B cell (primary cell): ENCODE results near the gene CNPPD1. TPM values are rescaled to one million over a fixed set of nuclear protein-coding genes. Genes with fewer than 3 reads are reported as not detected.

Source experiments
- ATAC-seq: fragments of 200-7000 bp; cut with Tn5 transposase; one replicate; pipeline ENCODE4 v1.10.0; 2021; ENCODE audit warnings: low read depth, mild to moderate bottlenecking, moderate number of reproducible peaks, moderate library complexity
- CTCF ChIA-PET: fragments of 350-600 bp; sonication (Branson Sonifier 250); formaldehyde crosslinking; loops from one replicate; lab custom pipeline; 2021; ENCODE audit warnings: antibody characterized with exemption, inconsistent platforms; lab: Charles Lee
- POLR2A ChIA-PET: fragments of 350-600 bp; sonication (Branson Sonifier 250); formaldehyde crosslinking; loops from one replicate; lab custom pipeline; 2021; ENCODE audit warnings: antibody characterized with exemption; lab: Charles Lee
- DNase-seq: peaks from one replicate; pipeline ENCODE4 v3.0.0; 2013
- H2AFZ ChIP-seq: 2 replicates; pipeline ENCODE4 v1.6.1; 2012; ENCODE audit warnings: mild to moderate bottlenecking, low read depth, low read length; ENCODE audit not compliant: insufficient read depth, poor library complexity, severe bottlenecking
- H3K27ac ChIP-seq, 2 donors: 1 replicate in 1 of 2; 2 replicates in 1 of 2; pipeline ENCODE4 v1.5.1; 2012 to 2013; ENCODE audit warnings: low read length in 2 of 2, mild to moderate bottlenecking in 2 of 2, moderate library complexity in 1 of 2
- H3K27me3 ChIP-seq, 4 experiments: fragments of 200-600 bp in 1 of 4; sonication (generic) in 1 of 4; replicated peaks in 1 of 4; 1 replicate in 2 of 4; 2 replicates in 2 of 4; pipeline versions ENCODE4 v1.6.1 to v1.7.0; 2013 to 2016; ENCODE audit warnings: low read length in 3 of 4, mild to moderate bottlenecking in 2 of 4, mixed read lengths in 1 of 4, moderate library complexity in 1 of 4; ENCODE audit not compliant: insufficient read depth in 4 of 4, control insufficient read depth in 3 of 4; ENCODE audit errors: control extremely low read depth in 1 of 4
- H3K36me3 ChIP-seq, 2 experiments: replicated peaks in 1 of 2; 1 replicate in 1 of 2; 2 replicates in 1 of 2; pipeline versions ENCODE4 v1.6.1 to v1.7.1; 2013; ENCODE audit warnings: low read length in 1 of 2; ENCODE audit not compliant: insufficient read depth in 2 of 2, control insufficient read depth in 1 of 2; ENCODE audit errors: control extremely low read depth in 1 of 2, extremely low read depth in 1 of 2
- H3K4me1 ChIP-seq, 2 donors: fragments of 200-600 bp in 1 of 2; sonication (generic) in 1 of 2; 1 replicate in 1 of 2; 2 replicates in 1 of 2; pipeline versions ENCODE4 v1.5.1 to v1.6.1; 2013 to 2017; ENCODE audit warnings: low read length in 2 of 2; ENCODE audit not compliant: control insufficient read depth in 2 of 2, insufficient read depth in 2 of 2
- H3K4me2 ChIP-seq: replicated peaks from 2 replicates; pipeline ENCODE3; 2012; ENCODE audit warnings: mild to moderate bottlenecking, low read depth, low read length; ENCODE audit not compliant: poor library complexity, severe bottlenecking
- H3K4me3 ChIP-seq, 5 experiments: fragments of 200-600 bp in 1 of 5; sonication (generic) in 1 of 5; 1 replicate in 3 of 5; 2 replicates in 2 of 5; pipeline versions ENCODE4 v1.5.1 to v1.7.0; 2011 to 2016; ENCODE audit warnings: low read length in 4 of 5, mild to moderate bottlenecking in 4 of 5, low read depth in 2 of 5, control low read depth in 1 of 5, moderate library complexity in 1 of 5; ENCODE audit not compliant: insufficient read depth in 1 of 5; ENCODE audit errors: control extremely low read depth in 1 of 5, extremely low read depth in 1 of 5
- H3K79me2 ChIP-seq: fragments of 200-600 bp; sonication (generic); one replicate; pipeline ENCODE4 v1.6.0; 2016; ENCODE audit warnings: low read length; ENCODE audit not compliant: control insufficient read depth, insufficient read depth
- H3K9ac ChIP-seq: fragments of 200-600 bp; sonication (generic); 2 replicates; pipeline ENCODE4 v1.6.1; 2017; ENCODE audit warnings: mild to moderate bottlenecking, low read length, moderate library complexity
- H3K9me3 ChIP-seq, 3 donors: one replicate each; pipeline versions ENCODE4 v1.6.1 to v1.7.1; 2013; ENCODE audit warnings: low read length in 2 of 3; ENCODE audit not compliant: control insufficient read depth in 2 of 3, insufficient read depth in 1 of 3; ENCODE audit errors: control extremely low read depth in 1 of 3
- H4K20me1 ChIP-seq: 2 replicates; pipeline ENCODE4 v1.6.0; 2012; ENCODE audit warnings: mild to moderate bottlenecking, low read length; ENCODE audit not compliant: insufficient read depth, control insufficient read depth, poor library complexity, severe bottlenecking
- H3K27ac Mint-ChIP-seq: one replicate; pipeline ENCODE4 v1.8.0; 2021; ENCODE audit warnings: mixed read lengths
- H3K27me3 Mint-ChIP-seq: one replicate; pipeline ENCODE4 v1.8.0; 2021; ENCODE audit warnings: mixed read lengths
- H3K4me1 Mint-ChIP-seq: one replicate; pipeline ENCODE4 v1.8.0; 2021; ENCODE audit warnings: mixed read lengths
- H3K4me3 Mint-ChIP-seq: one replicate; pipeline ENCODE4 v1.8.0; 2021; ENCODE audit warnings: mixed read lengths
- H3K9me3 Mint-ChIP-seq: one replicate; pipeline ENCODE4 v1.8.0; 2022; ENCODE audit warnings: mixed read lengths; ENCODE audit not compliant: insufficient read depth
- EZH2 ChIP-seq: IDR thresholded peaks from 2 replicates; pipeline ENCODE4 v1.6.1; 2012; ENCODE audit warnings: borderline replicate concordance, low read depth, mild to moderate bottlenecking, moderate library complexity, low read length; ENCODE audit not compliant: insufficient read depth, poor library complexity, severe bottlenecking
- WGBS: methylation state at CpG from one replicate; pipeline ENCODE4 v1.1.5; 2013; ENCODE audit warnings: missing lambda C conversion rate; ENCODE audit not compliant: insufficient coverage; 5-methylcytosine and 5-hydroxymethylcytosine counted together
- intact Hi-C: fragments of 100-400 bp; cut with micrococcal nuclease; formaldehyde crosslinking; loops from one replicate; pipeline ENCODE4 v1.10.0; 2022
- polyA plus RNA-seq: library from polyadenylated mRNA; depleted of rRNA; stranded (reverse); fragments of >200 nt; gene quantifications from 2 replicates; pipeline ENCODE4 v1.2.3, GENCODE V29; 2012
- total RNA-seq, 2 donors: library from RNA; stranded (reverse); fragments of 120-200 nt in 1 of 2; gene quantifications; 1 replicate in 1 of 2; 2 replicates in 1 of 2; pipeline versions ENCODE4 v1.2.3 to v1.2.4, GENCODE V29; 2013 to 2022
- TF ChIP-seq, protein P1 (sequence below): fragments of 200-600 bp; IDR thresholded peaks from one replicate; pipeline ENCODE4 v1.8.0; 2022; ENCODE audit warnings: antibody characterized with exemption, mild to moderate bottlenecking

CNPPD1 gene
- total and polyA plus RNA-seq, 2 donors (not counting 1 experiment from before 2014, with no cell fraction given), result 150 to 159 TPM

GRCh38 chr2:219219784-219220532 lies 43.2 kb upstream of the CNPPD1 start:
- 94% methylated on average over 15 of the region's 18 CpGs for WGBS
- H3K4me2 ChIP-seq, result peak overlapping the region; percentile 91
- H3K36me3 ChIP-seq, result peaks cover 6 to 49% of the 10 kb centered on the region in 2 experiments
- no peak for ATAC-seq
- H2AFZ ChIP-seq, result no peak overlapping the region
- peak overlapping the region; percentile 34 for H3K27ac Mint-ChIP-seq
- H3K9me3 ChIP-seq, result no peaks in the 10 kb centered on the region
- peak overlapping the region in 1 of 5 experiments; percentile 66 for H3K4me3 ChIP-seq
- TF ChIP-seq EZH2, result no peak
- TF ChIP-seq, protein P1, sequence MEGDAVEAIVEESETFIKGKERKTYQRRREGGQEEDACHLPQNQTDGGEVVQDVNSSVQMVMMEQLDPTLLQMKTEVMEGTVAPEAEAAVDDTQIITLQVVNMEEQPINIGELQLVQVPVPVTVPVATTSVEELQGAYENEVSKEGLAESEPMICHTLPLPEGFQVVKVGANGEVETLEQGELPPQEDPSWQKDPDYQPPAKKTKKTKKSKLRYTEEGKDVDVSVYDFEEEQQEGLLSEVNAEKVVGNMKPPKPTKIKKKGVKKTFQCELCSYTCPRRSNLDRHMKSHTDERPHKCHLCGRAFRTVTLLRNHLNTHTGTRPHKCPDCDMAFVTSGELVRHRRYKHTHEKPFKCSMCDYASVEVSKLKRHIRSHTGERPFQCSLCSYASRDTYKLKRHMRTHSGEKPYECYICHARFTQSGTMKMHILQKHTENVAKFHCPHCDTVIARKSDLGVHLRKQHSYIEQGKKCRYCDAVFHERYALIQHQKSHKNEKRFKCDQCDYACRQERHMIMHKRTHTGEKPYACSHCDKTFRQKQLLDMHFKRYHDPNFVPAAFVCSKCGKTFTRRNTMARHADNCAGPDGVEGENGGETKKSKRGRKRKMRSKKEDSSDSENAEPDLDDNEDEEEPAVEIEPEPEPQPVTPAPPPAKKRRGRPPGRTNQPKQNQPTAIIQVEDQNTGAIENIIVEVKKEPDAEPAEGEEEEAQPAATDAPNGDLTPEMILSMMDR, result no peak
- intact Hi-C loops, result loop anchor here (1.0 to 2.0 kb wide), 4 partner anchors 9 to 75 kb away; partner anchors contain the start of genes ANKZF1, ATG9A, NHEJ1 and ZFAND2B
- ChIA-PET POLR2A (interaction anchor here (1.8 to 3.0 kb wide), 3 partner anchors 29 to 59 kb away, joined by 8 to 30 read pairs (median 12); partner anchors contain the start of genes DNAJB2, TUBA4A and TUBA4B), CTCF (interaction anchor here (1.0 to 1.7 kb wide), 5 partner anchors 14 to 58 kb away, joined by 3 to 10 read pairs (median 4); partner anchors contain the start of genes TUBA4B and ZFAND2B)
- H3K4me1 ChIP-seq, result peaks cover 17 to 21% of the 10 kb centered on the region in 2 donors
- H3K27ac ChIP-seq, result no peak overlapping the region
- H4K20me1 ChIP-seq, result peaks cover 45% of the 10 kb centered on the region
- peaks cover 4% of the 10 kb centered on the region for H3K79me2 ChIP-seq
- H3K9me3 Mint-ChIP-seq, result no peaks in the 10 kb centered on the region
- H3K4me1 Mint-ChIP-seq, result peaks cover 20% of the 10 kb centered on the region
- no peak for DNase-seq
- H3K27me3 ChIP-seq, result no peaks in the 10 kb centered on the region
- H3K27me3 Mint-ChIP-seq, result no peaks in the 10 kb centered on the region
- H3K4me3 Mint-ChIP-seq, result peak overlapping the region; percentile 87
- peak overlapping the region; percentile 68 for H3K9ac ChIP-seq
